ENCODE measurements around the gene TGFBR1.

DNA sequence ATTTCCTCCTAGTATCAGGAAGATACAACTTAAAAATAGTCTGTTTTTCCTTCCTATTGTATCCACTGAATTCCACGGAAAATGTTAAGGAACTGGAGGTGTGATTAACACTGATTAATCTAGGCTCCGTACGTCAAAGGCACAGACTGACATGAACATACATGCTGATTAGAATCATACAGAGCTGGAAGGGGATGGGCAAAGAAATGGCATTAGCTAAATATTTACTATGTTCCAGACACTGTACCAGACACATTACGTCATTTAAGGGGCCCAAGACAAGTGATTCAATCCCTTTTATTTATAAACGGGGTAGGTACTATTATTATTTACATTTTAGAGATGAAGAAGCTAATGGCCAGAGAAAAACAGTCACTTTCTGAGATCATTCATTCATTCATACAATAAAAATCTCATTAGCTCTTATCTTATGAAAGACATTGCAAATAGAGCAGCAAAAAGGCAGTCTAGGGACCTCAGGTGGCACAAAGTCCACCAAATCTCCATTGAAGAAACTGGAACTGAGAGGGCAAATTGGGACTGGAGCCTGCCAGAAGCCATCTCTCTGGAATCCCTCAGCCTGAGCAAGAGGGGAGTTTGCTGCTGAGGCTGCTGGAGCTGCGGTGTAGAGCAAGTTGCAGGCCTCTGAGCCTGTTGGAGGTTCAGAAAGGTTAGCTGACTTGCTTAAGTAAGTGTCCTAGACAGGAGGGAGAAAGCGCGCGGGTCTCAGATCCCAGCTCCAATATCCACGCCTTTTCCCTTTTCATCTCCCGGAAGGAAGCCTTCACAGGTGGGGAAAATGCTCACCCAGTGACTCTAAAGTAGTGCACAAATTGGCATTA, 1.6 kb upstream of the TGFBR1 start:
- TF ChIP-seq CTCF (IDR thresholded peaks at IDR 0.05) (no peak), POLR2A (IDR thresholded peaks at IDR 0.05) (no peak)
